Measurements from ENCODE around the gene ZNF488.

Gene ZNF488

GRCh38 chr10:47349516-47349915, 34.6 kb downstream of the ZNF488 start:
- no peak for DNase-seq (ENCODE audit: low read depth)

DNA sequence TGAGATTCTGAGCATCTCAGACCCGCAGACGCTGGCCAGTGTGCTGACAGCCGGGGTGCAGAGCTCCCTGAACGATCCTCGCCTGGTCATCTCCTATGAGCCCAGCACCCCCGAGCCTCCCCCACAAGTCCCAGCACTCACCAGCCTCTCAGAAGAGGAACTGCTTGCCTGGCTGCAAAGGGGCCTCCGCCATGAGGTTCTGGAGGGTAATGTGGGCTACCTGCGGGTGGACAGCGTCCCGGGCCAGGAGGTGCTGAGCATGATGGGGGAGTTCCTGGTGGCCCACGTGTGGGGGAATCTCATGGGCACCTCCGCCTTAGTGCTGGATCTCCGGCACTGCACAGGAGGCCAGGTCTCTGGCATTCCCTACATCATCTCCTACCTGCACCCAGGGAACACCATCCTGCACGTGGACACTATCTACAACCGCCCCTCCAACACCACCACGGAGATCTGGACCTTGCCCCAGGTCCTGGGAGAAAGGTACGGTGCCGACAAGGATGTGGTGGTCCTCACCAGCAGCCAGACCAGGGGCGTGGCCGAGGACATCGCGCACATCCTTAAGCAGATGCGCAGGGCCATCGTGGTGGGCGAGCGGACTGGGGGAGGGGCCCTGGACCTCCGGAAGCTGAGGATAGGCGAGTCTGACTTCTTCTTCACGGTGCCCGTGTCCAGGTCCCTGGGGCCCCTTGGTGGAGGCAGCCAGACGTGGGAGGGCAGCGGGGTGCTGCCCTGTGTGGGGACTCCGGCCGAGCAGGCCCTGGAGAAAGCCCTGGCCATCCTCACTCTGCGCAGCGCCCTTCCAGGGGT, 35.2 kb downstream of the ZNF488 start:
- DNase-seq (ENCODE audit: low read depth), result no peak

- no peak for DNase-seq (ENCODE audit: low read depth)
Observed at GRCh38 chr10:47348138-47348651, 35.9 kb downstream of the ZNF488 start, which contains the start of gene RBP3. RBP3 (plus strand) TSS chr10:47348363; CDS start chr10:47348485, 122 bp downstream.

DNA sequence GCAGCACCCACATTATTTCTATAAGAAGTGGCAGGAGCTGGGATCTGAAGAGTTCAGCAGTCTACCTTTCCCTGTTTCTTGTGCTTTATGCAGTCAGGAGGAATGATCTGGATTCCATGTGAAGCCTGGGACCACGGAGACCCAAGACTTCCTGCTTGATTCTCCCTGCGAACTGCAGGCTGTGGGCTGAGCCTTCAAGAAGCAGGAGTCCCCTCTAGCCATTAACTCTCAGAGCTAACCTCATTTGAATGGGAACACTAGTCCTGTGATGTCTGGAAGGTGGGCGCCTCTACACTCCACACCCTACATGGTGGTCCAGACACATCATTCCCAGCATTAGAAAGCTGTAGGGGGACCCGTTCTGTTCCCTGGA, 36.8 kb downstream of the ZNF488 start:
- DNase-seq (ENCODE audit: low read depth), result no peak

- DNase-seq (ENCODE audit: low read depth), result no peak
Observed at GRCh38 chr10:47346581-47347302, 37.4 kb downstream of the ZNF488 start.

GRCh38 chr10:47344996-47345870, 38.9 kb downstream of the ZNF488 start:
- DNase-seq (ENCODE audit: low read depth), result no peak

DNA sequence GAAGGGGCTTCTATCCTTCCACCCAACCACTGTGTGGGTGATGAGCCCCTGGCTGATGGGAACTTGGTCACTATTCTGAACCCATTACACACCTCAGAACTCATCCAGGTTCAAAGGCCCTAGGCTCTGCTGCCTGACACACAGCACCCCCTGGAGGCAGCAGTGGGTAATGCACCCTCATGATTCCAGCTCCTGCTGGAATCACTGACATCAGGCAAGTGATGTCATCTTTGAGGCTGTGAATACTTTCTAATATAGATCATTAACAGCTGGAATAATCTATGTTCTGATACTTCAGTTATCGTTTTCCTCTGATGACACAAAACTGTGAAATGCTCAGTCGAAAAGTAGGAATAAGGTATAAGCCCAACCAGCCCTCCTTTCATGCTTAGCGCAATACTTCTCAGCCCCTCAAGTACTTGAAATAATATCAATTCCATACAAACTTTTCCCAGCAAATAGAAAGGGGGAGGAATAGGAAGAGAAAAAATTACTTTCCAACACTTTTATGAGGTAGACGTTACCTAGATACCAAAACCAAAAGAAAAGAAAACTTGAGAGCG, 43.4 kb downstream of the ZNF488 start:
- DNase-seq (ENCODE audit: low read depth), result peak; percentile 42

DNA sequence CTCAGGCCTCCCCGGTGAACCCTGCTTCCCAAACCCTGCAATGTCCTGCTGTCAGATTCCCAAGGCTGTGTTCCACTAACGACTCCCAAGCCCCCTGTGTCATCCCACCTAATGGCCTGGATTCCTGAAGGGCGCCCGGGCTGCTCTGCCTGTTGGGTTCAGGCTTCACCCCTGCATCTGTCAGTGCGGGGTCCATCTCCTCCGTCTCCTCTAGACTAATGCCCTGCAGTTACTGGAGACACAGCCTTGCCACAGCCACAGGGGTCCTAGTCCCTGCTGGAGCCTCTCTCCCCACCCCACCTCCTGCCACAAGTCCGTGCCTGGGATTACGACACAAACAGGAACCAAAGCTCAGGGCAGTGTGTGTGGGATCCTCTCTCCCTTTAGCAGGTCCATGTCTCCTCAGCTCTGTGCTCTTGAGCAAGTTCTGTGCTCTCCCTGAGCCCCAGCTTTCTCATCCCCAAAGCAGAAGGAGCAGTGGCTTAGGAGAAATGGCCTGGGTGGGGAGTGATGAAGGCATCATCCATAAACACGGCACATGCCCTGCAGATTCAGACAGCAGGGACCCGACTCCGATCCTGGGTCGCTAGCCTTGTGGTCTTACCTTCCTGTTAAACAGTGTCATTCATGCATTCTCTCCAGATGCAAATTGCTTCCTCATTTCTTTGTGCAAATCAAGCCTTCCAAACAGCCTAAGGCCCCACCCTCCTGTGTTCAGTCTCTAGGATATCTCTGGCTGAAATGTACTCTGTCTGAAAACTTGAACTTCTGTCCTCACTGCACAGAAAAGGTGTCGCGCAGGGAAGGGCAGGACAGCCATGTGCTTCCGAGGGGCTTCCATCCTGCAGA, 44.1 kb downstream of the ZNF488 start:
- no peak for DNase-seq (ENCODE audit: low read depth)

- no peak for DNase-seq (ENCODE audit: low read depth)
Observed at GRCh38 chr10:47339186-47339735, 44.8 kb downstream of the ZNF488 start.

DNA sequence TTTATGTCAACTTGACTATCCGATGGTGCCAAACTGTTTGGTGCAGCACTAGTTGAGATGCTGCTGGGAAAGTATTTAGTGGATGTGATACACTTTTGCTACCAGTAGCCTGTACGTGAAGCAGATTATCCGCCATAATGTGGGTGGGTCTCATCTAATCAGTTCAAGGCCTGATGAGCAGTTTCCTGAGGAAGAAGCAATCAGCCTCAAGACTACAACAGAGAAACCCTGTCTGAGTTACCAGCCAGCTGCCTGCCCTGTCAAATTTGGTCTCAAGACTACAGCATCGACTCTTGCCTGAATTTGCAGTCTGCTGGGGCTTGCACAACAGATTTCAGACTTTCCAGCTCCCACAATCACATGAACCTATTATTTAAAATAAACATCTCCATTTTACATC, 46.8 kb downstream of the ZNF488 start:
- DNase-seq (ENCODE audit: low read depth), result no peak

DNA sequence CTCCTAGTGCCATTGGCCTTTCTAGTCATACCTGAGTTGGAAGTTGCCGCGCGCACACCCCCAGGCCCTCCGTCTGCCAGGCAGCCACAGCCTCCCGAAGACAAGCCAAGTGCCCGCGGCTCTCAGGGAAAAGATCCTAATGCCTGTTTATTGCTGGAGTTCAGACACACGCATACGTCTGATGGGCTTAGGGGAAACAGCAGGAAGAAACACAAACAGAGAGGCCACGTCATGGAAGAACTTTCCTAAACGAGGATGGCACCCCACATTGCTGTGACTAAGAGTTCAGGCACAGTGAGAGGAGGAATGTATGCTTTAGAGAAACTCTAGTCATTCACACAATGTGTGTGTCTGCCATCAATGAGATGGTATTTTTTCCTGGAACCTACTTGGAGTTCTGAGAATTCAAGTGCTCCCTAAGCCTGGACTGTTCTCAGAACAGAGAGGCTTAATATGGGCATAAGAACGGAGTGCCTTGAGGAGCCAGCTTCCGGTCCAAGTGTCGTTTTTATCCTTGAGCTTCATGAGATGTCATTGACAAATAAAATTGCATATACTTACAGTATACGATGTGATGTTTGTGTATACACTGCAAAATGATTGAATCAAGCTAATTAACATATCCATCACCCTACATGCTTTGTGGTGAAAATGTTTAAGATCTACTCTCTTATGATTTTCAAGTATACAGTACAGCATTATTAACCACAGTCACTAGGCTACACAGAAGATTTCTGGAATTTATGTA, 47.5 kb downstream of the ZNF488 start:
- no peak for DNase-seq (ENCODE audit: low read depth)

DNA sequence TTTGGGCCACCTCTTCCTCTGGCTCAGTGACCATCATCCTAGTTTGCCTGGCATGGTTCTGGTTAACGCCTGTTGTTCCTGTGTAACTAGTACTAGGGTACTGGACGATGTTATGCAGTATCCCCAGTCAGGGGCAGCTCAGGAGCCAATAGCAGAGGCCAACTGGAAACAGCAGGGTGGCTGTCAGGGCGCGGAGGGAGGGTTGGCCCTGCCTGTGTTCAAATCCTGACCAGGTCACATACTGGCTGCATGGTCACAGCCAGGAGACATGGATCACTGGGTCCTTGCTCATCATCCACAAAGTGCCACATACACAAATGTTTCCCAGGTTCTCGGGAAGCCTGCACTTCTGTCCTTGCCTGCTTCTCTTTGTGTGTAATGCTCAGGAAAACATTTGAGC, 48.2 kb downstream of the ZNF488 start:
- DNase-seq (ENCODE audit: low read depth), result no peak

DNA sequence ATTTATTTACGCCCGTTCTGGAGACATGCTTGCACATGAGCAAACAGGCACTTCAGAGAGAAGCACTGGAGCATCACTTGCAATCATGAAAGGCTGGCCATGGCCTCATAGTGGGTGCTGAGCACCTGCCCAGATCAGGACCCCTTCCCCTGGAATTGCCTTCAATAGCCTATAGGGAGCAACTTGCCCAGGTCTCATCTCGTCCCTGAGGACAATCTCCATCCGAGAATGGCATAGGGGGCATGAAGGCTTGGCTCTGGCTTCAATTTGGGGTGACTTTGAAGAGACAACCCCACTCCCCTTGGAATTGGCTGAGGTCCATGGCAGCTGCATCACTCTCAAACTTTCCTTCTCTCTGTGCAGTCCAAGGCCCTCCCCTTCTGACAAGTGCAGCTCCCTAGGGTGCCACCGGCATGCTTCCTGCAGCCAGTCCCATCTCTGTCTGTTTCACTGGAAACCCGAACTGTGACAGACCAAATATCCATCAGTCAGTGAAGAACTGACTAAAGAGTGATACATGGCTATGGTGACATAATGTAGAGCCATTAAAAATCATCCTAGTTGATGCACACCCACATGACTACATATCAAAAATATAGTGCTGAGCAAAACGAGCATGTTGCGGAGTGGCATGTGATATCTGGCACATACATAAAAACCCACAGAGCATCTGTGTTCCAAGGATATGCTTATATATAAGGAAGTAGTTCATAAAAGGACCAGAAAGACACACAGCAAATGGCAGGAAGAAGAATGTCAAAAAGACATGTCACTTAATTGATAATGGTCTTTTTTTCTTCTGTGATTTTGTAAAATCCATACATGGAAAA, 49.4 kb downstream of the ZNF488 start:
- no peak for DNase-seq (ENCODE audit: low read depth)

DNA sequence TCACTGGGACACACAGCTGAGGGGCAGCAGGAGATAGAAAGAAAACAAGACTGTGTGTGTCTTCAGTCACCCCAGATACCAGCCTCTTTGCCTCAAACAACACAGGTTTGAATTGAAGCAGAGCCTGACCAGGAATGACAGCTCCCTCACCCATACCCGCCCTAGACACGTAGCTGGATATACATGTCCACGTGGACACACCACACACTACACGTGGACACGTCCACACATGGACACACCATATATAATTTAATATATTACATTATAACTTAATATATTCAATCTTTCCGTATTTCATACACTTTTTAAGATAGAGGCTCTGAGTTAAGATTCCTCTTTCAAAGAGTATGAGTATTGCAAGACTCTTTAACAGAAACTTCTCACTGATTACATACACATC, 50.6 kb downstream of the ZNF488 start:
- DNase-seq (ENCODE audit: low read depth), result no peak

- no peak for DNase-seq (ENCODE audit: low read depth)
Observed at GRCh38 chr10:47332946-47333345, 51.1 kb downstream of the ZNF488 start.

DNA sequence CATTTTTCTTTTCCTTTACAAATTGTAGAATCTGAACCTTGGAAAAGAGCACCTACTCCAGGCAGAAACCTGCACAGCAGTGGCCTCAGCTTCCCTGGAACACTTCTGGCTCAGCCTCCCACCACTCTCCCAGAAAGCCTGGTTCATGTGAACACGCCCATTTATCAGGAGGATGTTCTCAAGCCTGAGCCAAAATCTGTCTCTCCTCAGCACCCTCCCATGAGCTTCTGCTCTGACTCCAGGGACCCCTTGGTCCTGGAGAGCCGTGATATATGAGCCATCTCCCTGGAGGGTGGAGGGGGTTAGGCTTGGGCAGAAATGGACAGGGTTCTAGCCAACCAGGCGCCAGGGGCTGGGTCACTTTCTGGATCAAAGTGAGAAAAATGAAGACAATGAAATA, 51.7 kb downstream of the ZNF488 start:
- DNase-seq (ENCODE audit: low read depth), result no peak

DNA sequence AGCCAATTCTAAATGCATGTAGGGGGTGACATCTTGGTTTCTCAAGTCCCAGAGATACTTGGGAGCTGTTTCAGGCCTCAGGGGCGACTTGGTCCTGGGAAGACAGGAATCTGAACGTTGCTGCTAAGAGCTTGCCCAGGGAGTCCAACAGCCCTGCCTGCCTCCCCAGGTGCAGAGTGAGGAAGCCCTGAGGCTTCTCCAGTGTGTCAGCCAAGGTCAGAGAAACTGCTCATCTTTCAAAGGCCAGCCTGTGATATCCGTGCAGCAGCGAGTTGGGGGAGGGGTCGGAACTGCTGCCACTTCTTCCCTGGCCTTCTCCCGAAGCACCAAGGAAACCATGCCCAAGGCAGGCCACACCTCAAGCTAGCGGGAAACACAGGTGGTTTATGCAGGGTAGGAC, 52.1 kb downstream of the ZNF488 start:
- DNase-seq (ENCODE audit: low read depth), result no peak

- no peak for DNase-seq (ENCODE audit: low read depth)
Observed at GRCh38 chr10:47331491-47331890, 52.6 kb downstream of the ZNF488 start.

- DNase-seq (ENCODE audit: low read depth), result no peak
Observed at GRCh38 chr10:47330804-47331203, 53.3 kb downstream of the ZNF488 start.
